ENCODE measurements around the gene THBD. TPM values are rescaled to one million over a fixed set of nuclear protein-coding genes. Genes with fewer than 3 reads are reported as not detected.

The THBD gene
- total RNA-seq, 4 donors from 2014 or later: 40.6 to 205 (median 113) TPM

GRCh38 chr20:23090147-23090546 is 40.7 kb upstream of the THBD start:
- DNase-seq (ENCODE audit: low spot score): no peak
- no peak for ATAC-seq (ENCODE audit: low FRiP score)
- TF ChIP-seq CTCF (IDR thresholded peaks at IDR 0.05): no peak

DNA sequence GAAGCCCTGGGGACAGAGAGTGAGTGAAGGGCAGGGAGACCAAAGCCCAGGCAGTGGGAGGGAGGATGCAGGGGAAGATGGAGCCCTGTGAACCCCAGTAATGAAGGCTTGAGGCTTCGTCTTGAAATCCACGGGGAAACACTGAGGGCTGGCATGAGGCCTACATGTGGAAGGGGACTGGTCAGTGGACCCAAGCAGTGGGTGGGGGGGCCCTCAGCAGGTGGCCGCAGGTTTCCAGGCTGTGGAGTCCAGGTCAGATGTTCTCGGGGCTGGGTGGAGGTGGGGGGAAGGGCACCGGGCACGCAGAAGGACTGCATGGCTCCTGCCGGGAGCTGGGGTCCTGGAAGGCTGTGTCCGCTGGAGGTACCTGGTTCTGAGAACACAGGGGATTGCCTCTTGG is 39.4 kb upstream of the THBD start:
- TF ChIP-seq CTCF (IDR thresholded peaks at IDR 0.05): no peak
- DNase-seq (ENCODE audit: low spot score) (no peak), ATAC-seq (ENCODE audit: low FRiP score) (no peak)

GRCh38 chr20:23087587-23088251 is 38.2 kb upstream of the THBD start:
- ATAC-seq (ENCODE audit: low FRiP score) (no peak), DNase-seq (ENCODE audit: low spot score) (no peak)
- TF ChIP-seq CTCF (IDR thresholded peaks at IDR 0.05): no peak

DNA sequence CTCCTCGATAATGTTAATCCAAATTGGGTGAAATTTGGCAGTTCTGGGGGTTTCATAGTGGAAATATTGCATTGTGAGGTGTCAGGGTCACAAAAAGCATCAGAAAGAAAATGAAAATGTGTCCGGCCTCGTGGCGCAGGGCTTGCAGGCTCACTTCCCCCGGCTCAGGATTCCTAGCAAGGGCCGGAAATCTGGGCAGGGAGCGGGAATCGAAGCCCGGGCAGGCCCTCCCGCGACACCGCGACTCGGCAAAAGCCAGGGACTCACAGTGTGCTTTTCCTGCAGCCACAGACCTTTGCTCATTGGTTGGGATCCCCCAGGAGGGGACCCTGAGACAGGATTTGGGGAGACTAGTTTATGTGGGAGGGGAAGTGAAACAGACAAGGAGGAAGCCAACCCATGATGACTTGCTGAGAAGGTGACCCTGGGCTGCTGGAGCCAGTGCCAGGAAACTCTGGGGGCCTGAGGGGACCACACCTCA is 37.5 kb upstream of the THBD start:
- DNase-seq (ENCODE audit: low spot score) (no peak), ATAC-seq (ENCODE audit: low FRiP score) (peak; percentile 27)
- TF ChIP-seq CTCF (IDR thresholded peaks at IDR 0.05): no peak

DNA sequence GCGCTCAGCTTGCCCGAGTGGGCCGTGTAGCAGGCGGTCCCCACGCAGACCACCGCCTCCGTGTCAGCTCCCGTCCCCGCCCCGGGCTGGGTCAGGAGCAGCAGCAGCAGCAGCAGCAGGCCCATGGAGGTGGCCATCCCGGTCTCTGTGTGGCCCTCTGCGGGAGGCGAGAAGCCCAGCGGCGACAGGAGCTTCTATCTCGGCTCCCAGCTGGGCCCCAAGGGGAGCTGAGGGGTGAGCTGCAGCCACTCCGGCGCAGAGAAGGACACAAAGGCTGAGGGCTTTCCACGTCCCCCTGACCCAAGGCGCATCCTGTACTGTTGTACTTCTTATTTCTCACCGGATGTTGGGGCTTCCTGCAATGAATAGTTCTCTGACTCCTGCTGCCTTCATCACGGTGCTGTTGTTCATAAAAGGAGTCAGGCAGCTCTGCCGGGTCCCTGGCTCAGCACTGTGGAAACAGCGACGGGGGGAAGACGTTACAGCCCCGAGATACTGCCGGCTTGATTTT is 36.6 kb upstream of the THBD start, which contains the start of gene CD93:
TSS of gene CD93 (minus strand) at position 269 of the 511 bp plus-strand sequence. CDS start at position 137, 132 bp downstream.
- TF ChIP-seq CTCF (IDR thresholded peaks at IDR 0.05): no peak
- ATAC-seq (ENCODE audit: low FRiP score) (peak; percentile 41), DNase-seq (ENCODE audit: low spot score) (no peak)

GRCh38 chr20:23085436-23086055 is 36.1 kb upstream of the THBD start:
- ATAC-seq (ENCODE audit: low FRiP score) (no peak), DNase-seq (ENCODE audit: low spot score) (no peak)
- no peak for TF ChIP-seq CTCF (IDR thresholded peaks at IDR 0.05)

Data from omental fat pad (tissue), 4 donors.